Measurements from ENCODE around the gene MAP4K2. TPM values are rescaled to one million over a fixed set of nuclear protein-coding genes. Genes with fewer than 3 reads are reported as not detected.

The MAP4K2 gene
- total and polyA plus RNA-seq, 9 of the 15 experiments (the other 6 are each of a cell fraction or from before 2014, with no cell fraction given): 0.13 to 14.5 (median 7.3) TPM

- no peak for TF ChIP-seq ID3 (CRISPR knock-in tag; IDR thresholded peaks at IDR 0.05)
- no peak for TF ChIP-seq ID3 (tag; IDR thresholded peaks at IDR 0.05)
- no peak for TF ChIP-seq SAFB2 (IDR thresholded peaks at IDR 0.05; ENCODE audit: borderline replicate concordance, low read depth, low read length, severe bottlenecking)
- TF ChIP-seq ZNF436 (CRISPR knock-in tag; IDR thresholded peaks at IDR 0.05): no peak
- TF ChIP-seq SMARCB1 (IDR thresholded peaks at IDR 0.05; ENCODE audit: insufficient read length, low read depth): no peak
- no peak for TF ChIP-seq RERE (CRISPR knock-in tag; IDR thresholded peaks at IDR 0.05; ENCODE audit: borderline replicate concordance)
- no peak for TF ChIP-seq RBM14 (IDR thresholded peaks at IDR 0.05; ENCODE audit: borderline replicate concordance, insufficient read depth, low read depth, low read length)
- TF ChIP-seq ZNF445 (CRISPR knock-in tag; IDR thresholded peaks at IDR 0.05; ENCODE audit: low read depth): no peak
- TF ChIP-seq MECOM (CRISPR knock-in tag; IDR thresholded peaks at IDR 0.05): no peak
- no peak for TF ChIP-seq TFE3 (CRISPR knock-in tag; IDR thresholded peaks at IDR 0.05)
- no peak for TF ChIP-seq STAT5B (CRISPR knock-in tag; IDR thresholded peaks at IDR 0.05)
- no peak for TF ChIP-seq HBP1 (CRISPR knock-in tag; IDR thresholded peaks at IDR 0.05)
- TF ChIP-seq, protein P1, sequence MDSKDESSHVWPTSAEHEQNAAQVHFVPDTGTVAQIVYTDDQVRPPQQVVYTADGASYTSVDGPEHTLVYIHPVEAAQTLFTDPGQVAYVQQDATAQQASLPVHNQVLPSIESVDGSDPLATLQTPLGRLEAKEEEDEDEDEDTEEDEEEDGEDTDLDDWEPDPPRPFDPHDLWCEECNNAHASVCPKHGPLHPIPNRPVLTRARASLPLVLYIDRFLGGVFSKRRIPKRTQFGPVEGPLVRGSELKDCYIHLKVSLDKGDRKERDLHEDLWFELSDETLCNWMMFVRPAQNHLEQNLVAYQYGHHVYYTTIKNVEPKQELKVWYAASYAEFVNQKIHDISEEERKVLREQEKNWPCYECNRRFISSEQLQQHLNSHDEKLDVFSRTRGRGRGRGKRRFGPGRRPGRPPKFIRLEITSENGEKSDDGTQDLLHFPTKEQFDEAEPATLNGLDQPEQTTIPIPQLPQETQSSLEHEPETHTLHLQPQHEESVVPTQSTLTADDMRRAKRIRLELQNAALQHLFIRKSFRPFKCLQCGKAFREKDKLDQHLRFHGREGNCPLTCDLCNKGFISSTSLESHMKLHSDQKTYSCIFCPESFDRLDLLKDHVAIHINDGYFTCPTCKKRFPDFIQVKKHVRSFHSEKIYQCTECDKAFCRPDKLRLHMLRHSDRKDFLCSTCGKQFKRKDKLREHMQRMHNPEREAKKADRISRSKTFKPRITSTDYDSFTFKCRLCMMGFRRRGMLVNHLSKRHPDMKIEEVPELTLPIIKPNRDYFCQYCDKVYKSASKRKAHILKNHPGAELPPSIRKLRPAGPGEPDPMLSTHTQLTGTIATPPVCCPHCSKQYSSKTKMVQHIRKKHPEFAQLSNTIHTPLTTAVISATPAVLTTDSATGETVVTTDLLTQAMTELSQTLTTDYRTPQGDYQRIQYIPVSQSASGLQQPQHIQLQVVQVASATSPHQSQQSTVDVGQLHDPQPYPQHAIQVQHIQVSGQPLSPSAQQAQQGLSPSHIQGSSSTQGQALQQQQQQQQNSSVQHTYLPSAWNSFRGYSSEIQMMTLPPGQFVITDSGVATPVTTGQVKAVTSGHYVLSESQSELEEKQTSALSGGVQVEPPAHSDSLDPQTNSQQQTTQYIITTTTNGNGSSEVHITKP (IDR thresholded peaks at IDR 0.05; ENCODE audit: partially characterized antibody): no peak
Observed at GRCh38 chr11:64844330-64845128, 41.5 kb upstream of the MAP4K2 start, which contains the start of gene CDC42BPG (continued).

Measured in K562 (cell line).